ENCODE measurements around the gene OLIG2.

GRCh38 chr21:33069645-33069993 lies 43.9 kb downstream of the OLIG2 start:
- no peak for TF ChIP-seq CTCF (conservative IDR thresholded peaks at IDR 0.05; ENCODE audit: low read length)
- no peak for TF ChIP-seq EZH2phosphoT487 (IDR thresholded peaks at IDR 0.05; ENCODE audit: borderline replicate concordance)
